ENCODE measurements around the gene TNFAIP1. TPM values are rescaled to one million over a fixed set of nuclear protein-coding genes. Genes with fewer than 3 reads are reported as not detected.

TNFAIP1 gene
- total RNA-seq, 1 donor from 2014 or later: 104 TPM

- Mint-ChIP-seq H3K4me1 (ENCODE audit: unreplicated experiment) (peaks cover 39% of the 10 kb centered on the region), H3K27ac (ENCODE audit: unreplicated experiment) (peak overlapping the region; percentile 78), H3K4me3 (ENCODE audit: unreplicated experiment) (peak overlapping the region; percentile 96), H3K9me3 (ENCODE audit: unreplicated experiment) (peaks cover 6% of the 10 kb centered on the region), H3K36me3 (ENCODE audit: low read depth, unreplicated experiment) (no peaks in the 10 kb centered on the region), H3K27me3 (ENCODE audit: unreplicated experiment) (peaks cover 11% of the 10 kb centered on the region)
- no peak for DNase-seq (ENCODE audit: low spot score)
- TF ChIP-seq, protein P1, sequence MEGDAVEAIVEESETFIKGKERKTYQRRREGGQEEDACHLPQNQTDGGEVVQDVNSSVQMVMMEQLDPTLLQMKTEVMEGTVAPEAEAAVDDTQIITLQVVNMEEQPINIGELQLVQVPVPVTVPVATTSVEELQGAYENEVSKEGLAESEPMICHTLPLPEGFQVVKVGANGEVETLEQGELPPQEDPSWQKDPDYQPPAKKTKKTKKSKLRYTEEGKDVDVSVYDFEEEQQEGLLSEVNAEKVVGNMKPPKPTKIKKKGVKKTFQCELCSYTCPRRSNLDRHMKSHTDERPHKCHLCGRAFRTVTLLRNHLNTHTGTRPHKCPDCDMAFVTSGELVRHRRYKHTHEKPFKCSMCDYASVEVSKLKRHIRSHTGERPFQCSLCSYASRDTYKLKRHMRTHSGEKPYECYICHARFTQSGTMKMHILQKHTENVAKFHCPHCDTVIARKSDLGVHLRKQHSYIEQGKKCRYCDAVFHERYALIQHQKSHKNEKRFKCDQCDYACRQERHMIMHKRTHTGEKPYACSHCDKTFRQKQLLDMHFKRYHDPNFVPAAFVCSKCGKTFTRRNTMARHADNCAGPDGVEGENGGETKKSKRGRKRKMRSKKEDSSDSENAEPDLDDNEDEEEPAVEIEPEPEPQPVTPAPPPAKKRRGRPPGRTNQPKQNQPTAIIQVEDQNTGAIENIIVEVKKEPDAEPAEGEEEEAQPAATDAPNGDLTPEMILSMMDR (IDR thresholded peaks at IDR 0.05; ENCODE audit: unreplicated experiment): no peak
These were observed 16.0 kb upstream of the TNFAIP1 start for GRCh38 chr17:28319598-28319935.

GRCh38 chr17:28320215-28321061 lies 15.1 kb upstream of the TNFAIP1 start:
- Mint-ChIP-seq H3K27ac (ENCODE audit: unreplicated experiment) (peak overlapping the region; percentile 2), H3K36me3 (ENCODE audit: low read depth, unreplicated experiment) (no peaks in the 10 kb centered on the region)

GRCh38 chr17:28324267-28324745 lies 11.3 kb upstream of the TNFAIP1 start:
- peaks cover 3% of the 10 kb centered on the region for H3K27me3 Mint-ChIP-seq (ENCODE audit: unreplicated experiment)
- peaks cover 17% of the 10 kb centered on the region for H3K36me3 Mint-ChIP-seq (ENCODE audit: low read depth, unreplicated experiment)
- no peaks in the 10 kb centered on the region for H3K9me3 Mint-ChIP-seq (ENCODE audit: unreplicated experiment)
- no peak for DNase-seq (ENCODE audit: low spot score)
- peaks cover 24% of the 10 kb centered on the region for H3K4me1 Mint-ChIP-seq (ENCODE audit: unreplicated experiment)
- no peak overlapping the region for H3K4me3 Mint-ChIP-seq (ENCODE audit: unreplicated experiment)
- TF ChIP-seq, protein P1 (IDR thresholded peaks at IDR 0.05; ENCODE audit: unreplicated experiment): no peak
- no peak overlapping the region for H3K27ac Mint-ChIP-seq (ENCODE audit: unreplicated experiment)

More at GRCh38 chr17:28320215-28321061, 15.1 kb upstream of the TNFAIP1 start:
- Mint-ChIP-seq H3K9me3 (ENCODE audit: unreplicated experiment) (peaks cover 6% of the 10 kb centered on the region), H3K4me3 (ENCODE audit: unreplicated experiment) (peak overlapping the region; percentile 96), H3K27me3 (ENCODE audit: unreplicated experiment) (peaks cover 11% of the 10 kb centered on the region), H3K4me1 (ENCODE audit: unreplicated experiment) (peaks cover 39% of the 10 kb centered on the region)
- DNase-seq (ENCODE audit: low spot score): no peak
- TF ChIP-seq, protein P1 (IDR thresholded peaks at IDR 0.05; ENCODE audit: unreplicated experiment): no peak

DNA sequence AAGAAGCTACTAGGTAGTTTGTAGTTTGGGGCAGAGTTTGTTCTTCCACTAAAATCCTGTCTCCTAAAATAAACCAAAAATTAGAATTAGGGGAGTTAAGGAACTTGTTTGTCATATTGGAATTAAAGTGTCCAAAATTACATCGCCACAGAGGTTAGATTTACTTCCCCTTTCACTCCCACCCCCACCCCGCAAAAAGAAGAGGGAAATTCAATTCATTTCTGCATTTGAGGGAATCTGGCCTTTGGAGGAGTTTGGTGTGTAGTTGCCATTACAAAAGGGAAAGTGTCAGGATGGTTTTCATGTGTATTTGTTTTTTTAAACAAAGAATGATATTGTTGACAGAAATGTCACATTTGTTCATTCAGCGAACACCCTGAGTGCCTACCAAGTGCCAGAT lies 10.8 kb upstream of the TNFAIP1 start:
- DNase-seq (ENCODE audit: low spot score): no peak
- Mint-ChIP-seq H3K4me3 (ENCODE audit: unreplicated experiment) (no peak overlapping the region), H3K36me3 (ENCODE audit: low read depth, unreplicated experiment) (peaks cover 17% of the 10 kb centered on the region), H3K27me3 (ENCODE audit: unreplicated experiment) (peaks cover 3% of the 10 kb centered on the region), H3K9me3 (ENCODE audit: unreplicated experiment) (no peaks in the 10 kb centered on the region), H3K4me1 (ENCODE audit: unreplicated experiment) (peaks cover 19% of the 10 kb centered on the region), H3K27ac (ENCODE audit: unreplicated experiment) (peak overlapping the region; percentile 7)
- TF ChIP-seq, protein P1 (IDR thresholded peaks at IDR 0.05; ENCODE audit: unreplicated experiment): no peak

DNA sequence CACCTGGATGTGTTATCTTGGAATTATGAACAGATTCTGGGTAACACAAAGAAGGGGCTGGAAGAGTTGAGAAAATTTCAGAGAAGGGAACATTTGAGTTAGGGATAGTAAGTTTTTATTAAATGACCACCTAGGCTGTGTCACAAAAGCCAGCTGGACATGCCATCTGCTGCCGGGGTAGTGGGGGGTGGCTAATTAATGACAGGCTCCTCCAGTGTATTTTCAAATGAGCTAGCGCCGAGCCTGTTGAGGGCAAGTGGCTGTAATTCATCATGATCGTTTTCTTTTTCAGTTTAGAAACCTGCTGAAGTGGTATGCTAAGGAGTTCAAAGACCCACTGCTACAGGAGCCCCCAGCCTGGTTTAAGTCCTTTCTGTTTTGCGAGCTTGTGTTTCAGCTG lies 10.3 kb upstream of the TNFAIP1 start:
- no peak for DNase-seq (ENCODE audit: low spot score)
- H3K27me3 Mint-ChIP-seq (ENCODE audit: unreplicated experiment): peaks cover 3% of the 10 kb centered on the region
- peaks cover 17% of the 10 kb centered on the region for H3K36me3 Mint-ChIP-seq (ENCODE audit: low read depth, unreplicated experiment)
- H3K27ac Mint-ChIP-seq (ENCODE audit: unreplicated experiment): peak overlapping the region; percentile 7
- peaks cover 15% of the 10 kb centered on the region for H3K4me1 Mint-ChIP-seq (ENCODE audit: unreplicated experiment)
- no peak overlapping the region for H3K4me3 Mint-ChIP-seq (ENCODE audit: unreplicated experiment)
- no peaks in the 10 kb centered on the region for H3K9me3 Mint-ChIP-seq (ENCODE audit: unreplicated experiment)
- TF ChIP-seq, protein P1 (IDR thresholded peaks at IDR 0.05; ENCODE audit: unreplicated experiment): no peak

All from endothelial cell (in vitro differentiated cells).